Fibroblast of lung (primary cell): ENCODE measurements around the gene XNDC1N.

Experiments
- EZH2 ChIP-seq: IDR thresholded peaks from 2 replicates; pipeline ENCODE4 v1.5.1; 2012; ENCODE audit warnings: low read length, control low read depth, mild to moderate bottlenecking; ENCODE audit errors: missing control alignments
- TF ChIP-seq, protein P1 (sequence below), 2 donors: IDR thresholded peaks in 1 of 2; conservative IDR thresholded peaks in 1 of 2; 1 replicate in 1 of 2; 2 replicates in 1 of 2; pipeline ENCODE4 v1.5.1; 2011 to 2012; ENCODE audit warnings: low read length in 2 of 2, control low read depth in 1 of 2, inconsistent platforms in 1 of 2, low read depth in 1 of 2, mild to moderate bottlenecking in 1 of 2

DNA sequence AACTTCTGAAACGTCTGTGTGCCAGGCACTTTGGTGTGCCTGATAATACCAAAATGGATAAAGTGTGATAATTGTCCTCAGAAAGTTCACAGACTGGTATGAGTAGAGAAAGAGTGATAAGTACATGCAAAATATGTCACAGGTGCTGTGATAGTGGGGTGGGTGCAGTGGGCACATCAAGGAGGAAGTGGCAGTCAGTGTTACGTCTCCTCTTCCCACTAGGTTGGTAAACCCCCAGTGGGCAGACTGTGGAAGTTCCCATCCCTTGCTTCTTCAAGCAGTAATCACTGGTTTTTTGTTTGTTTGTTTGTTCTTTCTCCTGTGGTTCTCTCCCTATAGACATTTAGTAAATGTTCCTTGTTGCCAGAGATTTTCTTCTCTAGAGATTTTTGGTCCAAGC is 5.8 kb upstream of the XNDC1N start:
- TF ChIP-seq, protein P1, sequence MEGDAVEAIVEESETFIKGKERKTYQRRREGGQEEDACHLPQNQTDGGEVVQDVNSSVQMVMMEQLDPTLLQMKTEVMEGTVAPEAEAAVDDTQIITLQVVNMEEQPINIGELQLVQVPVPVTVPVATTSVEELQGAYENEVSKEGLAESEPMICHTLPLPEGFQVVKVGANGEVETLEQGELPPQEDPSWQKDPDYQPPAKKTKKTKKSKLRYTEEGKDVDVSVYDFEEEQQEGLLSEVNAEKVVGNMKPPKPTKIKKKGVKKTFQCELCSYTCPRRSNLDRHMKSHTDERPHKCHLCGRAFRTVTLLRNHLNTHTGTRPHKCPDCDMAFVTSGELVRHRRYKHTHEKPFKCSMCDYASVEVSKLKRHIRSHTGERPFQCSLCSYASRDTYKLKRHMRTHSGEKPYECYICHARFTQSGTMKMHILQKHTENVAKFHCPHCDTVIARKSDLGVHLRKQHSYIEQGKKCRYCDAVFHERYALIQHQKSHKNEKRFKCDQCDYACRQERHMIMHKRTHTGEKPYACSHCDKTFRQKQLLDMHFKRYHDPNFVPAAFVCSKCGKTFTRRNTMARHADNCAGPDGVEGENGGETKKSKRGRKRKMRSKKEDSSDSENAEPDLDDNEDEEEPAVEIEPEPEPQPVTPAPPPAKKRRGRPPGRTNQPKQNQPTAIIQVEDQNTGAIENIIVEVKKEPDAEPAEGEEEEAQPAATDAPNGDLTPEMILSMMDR (conservative IDR thresholded peaks at IDR 0.05 in 1 of 2, IDR thresholded peaks at IDR 0.05 in 1 of 2; ENCODE audit: low read depth in 1 of 2, low read length in 2 of 2): no peak
- TF ChIP-seq EZH2: no peak
